ENCODE data around the gene METTL5. TPM values are rescaled to one million over a fixed set of nuclear protein-coding genes. Genes with fewer than 3 reads are reported as not detected.

The METTL5 gene
- total and polyA plus RNA-seq, 4 donors, result 29.2 to 59.0 (median 33.0) TPM

GRCh38 chr2:169815849-169816248 is 8.9 kb downstream of the METTL5 start:
- Histone ChIP-seq H3K9me3 (ENCODE audit: control insufficient read depth in 4 of 4, insufficient read depth in 3 of 4, low read length in 3 of 4) (no peaks in the 10 kb centered on the region), H3K27me3 (ENCODE audit: control insufficient read depth in 3 of 3, insufficient read depth in 3 of 3, low read length in 2 of 3) (no peaks in the 10 kb centered on the region), H3K36me3 (ENCODE audit: control insufficient read depth in 4 of 4, insufficient read depth in 4 of 4, low read length in 4 of 4) (peaks cover 14 to 31% (median 19%) of the 10 kb centered on the region in 4 donors), H3K9ac (ENCODE audit: insufficient read depth in 1 of 2, low read length in 2 of 2) (no peak overlapping the region), H3K4me1 (ENCODE audit: control insufficient read depth in 5 of 5, insufficient read depth in 5 of 5, low read length in 5 of 5) (no peaks in the 10 kb centered on the region), H3K27ac (ENCODE audit: low read depth in 1 of 2, low read length in 1 of 2) (no peak overlapping the region), H3K4me3 (no peak overlapping the region)
- DNase-seq (no peak), ATAC-seq (ENCODE audit: insufficient read depth, low FRiP score) (no peak)
- TF ChIP-seq CTCF (IDR thresholded peaks at IDR 0.05; ENCODE audit: control extremely low read depth, extremely low read depth), result no peak
- WGBS, 2 donors, result 56 to 58% methylated on average over 1 of the region's 1 CpG

- TF ChIP-seq CTCF (IDR thresholded peaks at IDR 0.05; ENCODE audit: control extremely low read depth, extremely low read depth), result no peak
- H3K9ac ChIP-seq (ENCODE audit: insufficient read depth in 1 of 2, low read length in 2 of 2), result no peak overlapping the region
- H3K36me3 ChIP-seq (ENCODE audit: control insufficient read depth in 4 of 4, insufficient read depth in 4 of 4, low read length in 4 of 4), result peaks cover 9 to 46% (median 21%) of the 10 kb centered on the region in 4 donors
Observed at GRCh38 chr2:169808221-169808620, 16.5 kb downstream of the METTL5 start.

GRCh38 chr2:169806586-169806985 is 18.1 kb downstream of the METTL5 start:
- Histone ChIP-seq H3K4me3 (no peak overlapping the region), H3K27me3 (ENCODE audit: control insufficient read depth in 3 of 3, insufficient read depth in 3 of 3, low read length in 2 of 3) (no peaks in the 10 kb centered on the region), H3K36me3 (ENCODE audit: control insufficient read depth in 4 of 4, insufficient read depth in 4 of 4, low read length in 4 of 4) (peaks cover 8 to 48% (median 20%) of the 10 kb centered on the region in 4 donors), H3K9me3 (ENCODE audit: control insufficient read depth in 4 of 4, insufficient read depth in 3 of 4, low read length in 3 of 4) (no peaks in the 10 kb centered on the region), H3K4me1 (ENCODE audit: control insufficient read depth in 5 of 5, insufficient read depth in 5 of 5, low read length in 5 of 5) (peaks cover 0 to 3% (median 0%) of the 10 kb centered on the region in 5 donors), H3K27ac (ENCODE audit: low read depth in 1 of 2, low read length in 1 of 2) (no peak overlapping the region), H3K9ac (ENCODE audit: insufficient read depth in 1 of 2, low read length in 2 of 2) (no peak overlapping the region)
- TF ChIP-seq CTCF (IDR thresholded peaks at IDR 0.05; ENCODE audit: control extremely low read depth, extremely low read depth), result no peak
- ATAC-seq (ENCODE audit: insufficient read depth, low FRiP score), result no peak
- no peak for DNase-seq

More at GRCh38 chr2:169808221-169808620, 16.5 kb downstream of the METTL5 start:
- Histone ChIP-seq H3K27ac (ENCODE audit: low read depth in 1 of 2, low read length in 1 of 2) (no peak overlapping the region), H3K27me3 (ENCODE audit: control insufficient read depth in 3 of 3, insufficient read depth in 3 of 3, low read length in 2 of 3) (no peaks in the 10 kb centered on the region), H3K4me3 (no peak overlapping the region), H3K9me3 (ENCODE audit: control insufficient read depth in 4 of 4, insufficient read depth in 3 of 4, low read length in 3 of 4) (no peaks in the 10 kb centered on the region), H3K4me1 (ENCODE audit: control insufficient read depth in 5 of 5, insufficient read depth in 5 of 5, low read length in 5 of 5) (peaks cover 0 to 2% (median 0%) of the 10 kb centered on the region in 5 donors)
- ATAC-seq (ENCODE audit: insufficient read depth, low FRiP score) (no peak), DNase-seq (no peak)
- WGBS, 2 donors, result 83 to 92% methylated on average over 4 of the region's 4 CpGs

GRCh38 chr2:169803480-169803879 is 21.2 kb downstream of the METTL5 start:
- no peaks in the 10 kb centered on the region for H3K27me3 ChIP-seq (ENCODE audit: control insufficient read depth in 3 of 3, insufficient read depth in 3 of 3, low read length in 2 of 3)
- peaks cover 6 to 42% (median 22%) of the 10 kb centered on the region in 4 donors for H3K36me3 ChIP-seq (ENCODE audit: control insufficient read depth in 4 of 4, insufficient read depth in 4 of 4, low read length in 4 of 4)
- H3K4me3 ChIP-seq, result no peak overlapping the region
- ATAC-seq (ENCODE audit: insufficient read depth, low FRiP score) (no peak), DNase-seq (no peak)
- H3K4me1 ChIP-seq (ENCODE audit: control insufficient read depth in 5 of 5, insufficient read depth in 5 of 5, low read length in 5 of 5), result peaks cover 2 to 8% (median 6%) of the 10 kb centered on the region in 5 donors
- no peak for TF ChIP-seq CTCF (IDR thresholded peaks at IDR 0.05; ENCODE audit: control extremely low read depth, extremely low read depth)
- no peak overlapping the region for H3K27ac ChIP-seq (ENCODE audit: low read depth in 1 of 2, low read length in 1 of 2)
- no peak overlapping the region for H3K9ac ChIP-seq (ENCODE audit: insufficient read depth in 1 of 2, low read length in 2 of 2)
- H3K9me3 ChIP-seq (ENCODE audit: control insufficient read depth in 4 of 4, insufficient read depth in 3 of 4, low read length in 3 of 4), result no peaks in the 10 kb centered on the region
- WGBS, 2 donors, result 93 to 95% methylated on average over 9 of the region's 9 CpGs

All from lung (tissue), 12 donors.